OCI-M2 (cell line): ENCODE data around the gene CORT.
"Not testable (repeated sequence)": the region's sequence is repeated elsewhere in the genome, so short reads cannot be mapped to it uniquely, and the experiment has no call there.

ENCODE experiments used
- DNase-seq: peaks from one replicate; lab custom pipeline; 2025; ENCODE audit not compliant: unreplicated experiment; lab: John Stamatoyannopoulos, UW

Gene CORT

GRCh38 chr1:10437052-10437451, 12.8 kb upstream of the CORT start:
- DNase-seq, result no peak

DNA sequence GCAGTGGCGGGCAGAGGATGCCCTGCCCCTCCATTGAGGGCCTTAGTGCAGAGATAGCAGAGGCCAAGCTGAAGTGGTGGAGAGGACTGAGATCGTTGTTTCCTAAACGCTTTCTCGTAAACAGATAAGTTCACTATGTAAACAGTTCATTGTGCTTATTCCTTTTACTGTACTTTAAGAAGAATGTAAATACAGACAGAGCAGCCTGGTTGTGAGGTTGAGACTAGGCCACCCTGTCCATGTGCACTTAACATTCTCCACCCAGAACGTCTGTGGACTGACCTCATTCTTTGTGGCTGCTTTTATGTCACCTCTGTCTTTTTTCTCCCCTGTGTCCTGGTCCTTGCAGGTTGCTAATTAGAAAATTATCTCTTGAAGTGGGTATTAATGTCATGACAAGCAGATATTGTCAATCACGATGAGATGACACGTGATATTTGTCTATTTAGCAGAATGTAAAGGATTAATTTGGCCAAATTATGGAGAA, 11.1 kb upstream of the CORT start:
- no peak for DNase-seq

- no peak for DNase-seq
These were observed 9.5 kb upstream of the CORT start for GRCh38 chr1:10440305-10440704.

DNA sequence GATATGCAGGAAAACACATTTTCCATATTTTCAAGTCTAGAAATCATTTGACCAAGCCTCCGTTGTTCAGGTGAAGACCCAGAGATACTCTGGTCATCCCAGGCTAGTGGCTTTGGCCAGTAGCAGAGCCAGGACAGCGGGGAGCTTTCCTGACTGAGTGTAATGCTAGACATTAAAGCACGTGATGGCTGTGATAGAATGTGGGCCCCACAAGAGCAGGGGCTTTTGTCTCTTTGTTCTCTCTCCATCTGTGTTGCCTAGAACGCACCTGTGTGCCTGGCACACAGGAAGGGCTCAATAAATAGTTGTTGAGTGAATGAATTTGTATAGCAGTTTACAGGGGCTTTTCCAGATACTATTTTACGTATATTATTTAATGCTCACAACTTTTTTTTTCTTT, 9.0 kb upstream of the CORT start:
- no peak for DNase-seq

- DNase-seq, result no peak
These were observed 5.6 kb upstream of the CORT start for GRCh38 chr1:10444248-10444647.

DNA sequence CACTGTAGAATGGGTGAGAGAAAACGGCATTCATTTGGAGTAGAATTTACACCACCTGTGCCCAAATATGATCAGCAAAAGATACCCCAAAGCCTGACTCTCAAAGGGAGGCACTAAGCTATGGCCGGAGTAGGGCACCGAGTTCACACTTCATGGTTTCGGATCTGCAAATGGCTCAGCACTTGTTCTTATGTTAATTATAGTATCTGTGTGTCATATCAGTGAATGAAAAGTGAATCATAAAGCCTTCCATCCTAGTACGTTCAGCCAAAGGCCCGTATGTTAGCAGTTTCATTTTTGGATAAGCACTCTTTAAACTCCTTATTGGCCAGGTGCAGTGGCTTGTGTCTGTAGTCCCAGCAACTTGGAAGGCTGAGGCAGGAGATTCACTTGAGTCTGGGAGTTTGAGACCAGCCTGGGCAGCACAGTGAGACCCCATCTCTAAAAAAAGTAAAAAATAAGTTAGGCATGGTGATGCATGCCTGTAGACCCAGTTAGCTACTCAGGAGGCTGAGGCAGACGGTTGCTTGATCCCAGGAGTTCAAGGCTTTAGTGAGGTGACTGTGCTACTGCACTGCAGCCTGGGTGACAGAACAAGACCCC, 4.9 kb upstream of the CORT start:
- DNase-seq, result no peak

DNA sequence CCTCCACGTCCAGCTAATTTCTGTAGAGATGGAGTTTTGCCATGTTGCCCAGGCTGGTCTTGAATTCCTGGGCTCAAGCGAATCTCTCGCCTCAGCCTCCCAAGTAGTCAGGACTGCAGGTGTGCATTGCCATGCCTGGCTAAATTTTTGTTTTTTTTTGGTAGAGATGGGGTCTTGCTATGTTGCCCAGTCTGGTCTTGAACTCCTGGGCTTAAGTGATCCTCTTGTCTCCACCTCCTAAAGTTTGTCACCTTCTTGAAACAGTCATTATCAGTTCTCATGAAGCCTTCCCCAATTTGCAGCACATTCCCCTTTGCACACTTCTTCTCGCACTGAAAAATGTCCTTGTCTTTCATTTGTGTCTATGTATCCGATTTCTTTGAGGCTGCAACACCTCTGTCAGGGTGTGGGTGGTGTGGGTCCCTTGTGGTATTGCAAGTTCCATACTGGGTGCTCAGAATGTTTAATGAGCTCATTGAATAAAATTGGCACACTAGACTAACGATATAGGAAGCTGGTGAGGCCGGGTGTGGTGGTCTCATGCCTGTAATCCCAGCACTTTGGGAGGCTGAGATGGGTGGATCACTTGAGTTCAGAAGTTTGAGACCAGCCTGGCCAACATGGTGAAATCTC, 2.9 kb upstream of the CORT start:
- no peak for DNase-seq

DNA sequence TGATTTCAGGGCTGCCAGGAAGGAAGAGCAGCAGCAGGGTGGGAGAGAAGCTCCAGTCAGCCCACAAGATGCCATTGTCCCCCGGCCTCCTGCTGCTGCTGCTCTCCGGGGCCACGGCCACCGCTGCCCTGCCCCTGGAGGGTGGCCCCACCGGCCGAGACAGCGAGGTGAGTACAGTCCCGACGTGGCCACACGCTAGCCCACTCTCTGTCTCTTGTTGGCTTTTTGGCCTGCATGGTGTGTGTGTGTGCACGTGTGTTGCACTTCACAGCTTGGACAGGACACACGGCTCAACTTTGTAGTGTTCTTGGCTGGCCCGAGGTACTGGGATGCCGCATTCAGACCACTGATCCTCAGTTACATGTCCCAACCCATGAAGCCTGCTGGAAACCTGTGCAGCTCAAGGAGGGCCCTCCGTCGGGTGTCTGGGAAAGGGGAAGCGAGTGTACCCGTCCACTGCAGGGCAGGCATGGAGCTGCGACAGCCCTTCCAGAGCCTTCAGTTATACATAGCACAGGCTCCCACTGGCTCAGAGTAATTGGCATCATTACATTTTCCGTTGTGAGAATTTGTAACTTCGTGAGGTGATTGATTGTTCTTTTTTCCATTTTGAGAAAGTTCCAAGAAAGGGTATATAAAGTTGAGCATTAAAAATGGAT, 454 bp downstream of the CORT start:
- no peak for DNase-seq

GRCh38 chr1:10450836-10451235, 1.0 kb downstream of the CORT start:
- DNase-seq, result no peak

GRCh38 chr1:10451287-10451686, 1.5 kb downstream of the CORT start:
- no peak for DNase-seq

- no peak for DNase-seq
These were observed 6.2 kb downstream of the CORT start for GRCh38 chr1:10456048-10456447.

GRCh38 chr1:10456661-10457060, 6.8 kb downstream of the CORT start:
- DNase-seq, result no peak

- DNase-seq, result not testable (repeated sequence)
These were observed 7.6 kb downstream of the CORT start for GRCh38 chr1:10457462-10457861.

DNA sequence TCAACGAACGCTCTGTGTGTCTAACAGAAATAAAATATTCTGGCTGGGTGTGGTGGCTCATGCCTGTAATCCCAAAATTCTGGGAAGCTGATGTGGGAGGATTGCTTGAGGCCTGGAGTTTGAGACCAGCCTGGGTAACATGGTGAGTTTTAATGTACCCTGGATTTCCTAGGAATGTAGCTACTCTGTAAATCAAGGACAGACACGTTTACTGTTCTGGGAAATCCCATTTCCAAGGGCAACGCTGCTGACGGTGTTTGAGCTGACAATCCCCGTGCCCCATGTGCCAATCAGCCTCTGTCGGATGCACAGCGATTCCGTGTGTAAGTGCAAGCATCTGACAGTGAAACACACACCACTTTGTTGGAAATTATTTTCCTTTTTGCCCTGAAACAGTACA, 8.0 kb downstream of the CORT start:
- DNase-seq, result no peak

- no peak for DNase-seq
These were observed 9.4 kb downstream of the CORT start for GRCh38 chr1:10459184-10459583.

DNA sequence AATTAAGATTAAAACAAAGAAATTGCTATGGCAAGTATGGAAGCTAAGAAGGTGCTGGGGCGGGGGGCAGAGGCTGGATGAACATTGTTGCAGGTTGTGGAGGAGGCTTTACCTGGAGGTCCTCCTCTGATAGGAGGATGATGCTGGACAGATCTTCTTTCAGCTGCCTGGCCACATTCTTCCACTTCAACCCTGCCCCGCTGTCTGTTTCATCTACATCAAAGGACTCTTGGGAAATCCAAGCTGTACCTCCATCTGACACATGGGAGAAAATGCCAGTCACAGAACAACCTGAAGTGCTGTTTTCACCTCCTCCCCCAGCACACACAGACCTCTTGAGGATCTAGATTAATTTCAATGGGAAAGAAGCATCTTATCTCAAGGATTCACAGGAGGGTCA, 17.2 kb downstream of the CORT start:
- no peak for DNase-seq

GRCh38 chr1:10470043-10470442, 20.2 kb downstream of the CORT start:
- DNase-seq, result no peak

- no peak for DNase-seq
These were observed 21.8 kb downstream of the CORT start for GRCh38 chr1:10471411-10472219.

DNA sequence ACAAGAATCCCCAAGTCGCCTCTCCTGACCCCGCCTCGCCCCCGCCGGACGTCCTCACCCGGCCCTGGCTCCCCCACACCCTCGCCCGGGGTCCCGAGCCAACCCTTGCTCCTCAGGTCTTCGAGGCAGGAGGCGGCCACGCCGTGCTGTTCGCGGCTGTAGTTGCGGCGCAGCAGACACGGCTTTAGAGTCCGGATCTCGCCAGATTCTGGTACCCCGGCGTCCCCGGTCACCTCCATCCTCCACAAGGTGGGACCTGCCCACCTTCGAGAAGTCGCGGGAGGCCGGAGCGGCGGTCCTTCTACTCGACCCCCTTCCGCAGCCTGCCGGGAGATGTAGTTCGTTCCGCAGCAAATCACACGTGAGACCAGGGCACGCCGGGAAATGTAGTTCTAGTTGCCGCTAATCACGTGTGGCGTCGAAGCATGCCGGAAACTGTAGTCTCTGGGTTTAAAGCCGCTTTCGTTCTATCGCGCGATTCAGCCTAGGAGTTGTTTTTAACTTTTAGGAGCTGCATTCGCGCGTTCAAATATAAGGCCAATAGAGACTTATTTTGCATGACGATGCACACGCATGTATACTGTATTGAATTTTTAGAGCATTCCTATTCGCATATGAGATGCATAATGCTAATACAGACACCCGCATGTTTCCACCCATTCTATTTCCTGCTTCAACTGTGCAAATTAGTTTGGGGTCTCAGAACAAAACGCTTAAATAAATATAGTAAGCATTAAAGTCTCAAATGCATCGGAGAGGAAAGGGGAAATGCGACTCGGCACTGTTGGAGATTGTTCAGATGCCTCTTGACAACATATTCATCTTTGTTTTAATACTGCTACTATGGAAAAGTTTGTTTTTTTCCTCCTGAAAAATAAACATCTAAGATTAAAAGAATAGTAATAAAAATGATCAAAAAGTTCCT, 22.7 kb downstream of the CORT start, which contains the start of gene DFFA:
Gene DFFA (minus strand): TSS at position 310 of the 925 bp plus-strand sequence. CDS start 71 bp downstream, at position 239.
- DNase-seq, result peak; percentile 63

DNA sequence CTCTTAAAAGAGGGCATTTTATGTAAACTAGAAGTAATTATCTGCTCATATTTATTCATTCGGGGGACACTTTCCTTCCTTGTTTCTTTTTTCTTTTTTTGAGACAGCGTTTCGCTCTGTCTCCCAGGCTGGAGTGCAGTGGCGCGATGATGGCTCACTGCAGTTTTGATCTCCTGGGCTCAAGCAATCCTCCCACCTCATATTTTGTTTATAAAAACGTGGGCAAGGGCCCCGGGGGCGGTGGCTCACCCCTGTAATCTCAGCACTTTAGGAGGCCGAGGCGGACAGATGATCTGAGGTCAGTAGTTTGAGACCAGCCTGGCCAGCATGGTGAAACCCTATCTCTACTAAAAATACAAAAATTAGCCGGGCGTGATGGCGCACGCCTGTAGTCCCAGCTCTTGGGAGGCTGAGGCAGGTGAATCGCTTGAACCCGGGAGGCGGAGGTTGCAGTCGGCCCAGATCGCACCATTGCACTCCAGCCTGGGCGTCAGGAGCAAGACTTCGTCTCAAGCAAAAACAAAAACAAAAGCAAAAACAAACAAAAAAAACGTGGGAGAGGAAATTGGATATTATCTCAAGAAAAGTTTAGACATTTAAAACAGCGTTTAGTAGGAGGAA, 23.4 kb downstream of the CORT start:
- no peak for DNase-seq
